Frontal cortex (tissue), 4 donors: ENCODE results near the gene ABITRAM. TPM values are rescaled to one million over a fixed set of nuclear protein-coding genes. Genes with fewer than 3 reads are reported as not detected.

Source experiments
- DNase-seq, 2 donors: peaks; one replicate each; pipeline ENCODE4 v3.0.0; 2012; ENCODE audit warnings: low spot score in 2 of 2
- FAIRE-seq: peaks from 2 replicates; lab custom pipeline; 2012; peaks lifted over from hg19 to GRCh38; lab: Jason Lieb, UNC
- total RNA-seq: library from RNA; depleted of rRNA; stranded (reverse); fragments of >200 nt; gene quantifications from one replicate; pipeline ENCODE4 v1.2.3, GENCODE V29; 2014
- donor health status: control.
- donor health status: control.
- donor health status: control.

ABITRAM gene
- total RNA-seq, 1 donor from 2014 or later: 6.5 TPM

- DNase-seq: no peak
Measured at GRCh38 chr9:108973895-108974294, 39.7 kb downstream of the ABITRAM start.

GRCh38 chr9:108978205-108978604, 44.0 kb downstream of the ABITRAM start:
- no peak for DNase-seq
- no peak for FAIRE-seq

More at GRCh38 chr9:108973895-108974294, 39.7 kb downstream of the ABITRAM start:
- no peak for FAIRE-seq

GRCh38 chr9:108980893-108981292, 46.7 kb downstream of the ABITRAM start:
- DNase-seq (no peak), FAIRE-seq (no peak)

GRCh38 chr9:108983885-108984284, 49.7 kb downstream of the ABITRAM start:
- FAIRE-seq: no peak

More at GRCh38 chr9:108983885-108984284, 49.7 kb downstream of the ABITRAM start:
- DNase-seq: no peak

Other genes starting within 250 kb of the ABITRAM start
- not detected for gene ACTL7B, start 78.4 kb upstream of the ABITRAM start, total RNA-seq
- not detected for gene ACTL7A, start 72.1 kb upstream of the ABITRAM start, total RNA-seq
- gene ELP1, start 276 bp upstream of the ABITRAM start, total RNA-seq: 51.8 TPM
- 7.3 TPM for gene CTNNAL1, start 79.1 kb downstream of the ABITRAM start, total RNA-seq
- 67.3 TPM for gene TMEM245, start 185.5 kb downstream of the ABITRAM start, total RNA-seq
- gene FRRS1L, start 232.8 kb downstream of the ABITRAM start, total RNA-seq: 66.9 TPM